Left ventricle myocardium inferior (tissue), 1 donor: ENCODE results near the gene UROD. TPM values are rescaled to one million over a fixed set of nuclear protein-coding genes. Genes with fewer than 3 reads are reported as not detected.
"Not testable (repeated sequence)": the region's sequence is repeated elsewhere in the genome, so short reads cannot be mapped to it uniquely, and the experiment has no call there.

ENCODE experiments used
- DNase-seq: peaks from one replicate; pipeline ENCODE4 v3.0.0-alpha.2; 2020
- H3K27ac ChIP-seq: fragments of 200-600 bp; replicated peaks from 2 replicates; pipeline ENCODE4 v1.8.0; 2021
- H3K27me3 ChIP-seq: fragments of 200-600 bp; 2 replicates; pipeline ENCODE4 v1.8.0; 2021; ENCODE audit warnings: low read depth
- H3K36me3 ChIP-seq: fragments of 200-600 bp; 2 replicates; pipeline ENCODE4 v1.8.0; 2021
- H3K4me1 ChIP-seq: fragments of 200-600 bp; 2 replicates; pipeline ENCODE4 v1.8.0; 2021
- H3K4me3 ChIP-seq: fragments of 200-600 bp; 2 replicates; pipeline ENCODE4 v1.8.0; 2021; ENCODE audit warnings: mild to moderate bottlenecking, moderate library complexity
- H3K9me3 ChIP-seq: fragments of 200-600 bp; replicated peaks from 2 replicates; pipeline ENCODE4 v1.8.0; 2021
- intact Hi-C: fragments of 100-400 bp; cut with micrococcal nuclease; formaldehyde crosslinking; loops from one replicate; pipeline ENCODE4 v1.11.0; 2022
- total RNA-seq: library from RNA; stranded (reverse); fragmentation: NEBNext Ultra II Directional; extraction: Animal tissue kit (Norgen Biotek cat#: 25700); gene quantifications from one replicate; pipeline ENCODE4 v1.2.1, GENCODE V29; 2021
- TF ChIP-seq, protein P1 (sequence below): fragments of 200-600 bp; IDR thresholded peaks from 2 replicates; pipeline ENCODE4 v1.8.0; 2021; ENCODE audit warnings: antibody characterized with exemption, mild to moderate bottlenecking, borderline replicate concordance
- donor health status: DM: no; HTN: yes; CAD: no; lungs with severe emphysema.

Gene UROD
- total RNA-seq, 1 donor from 2014 or later: 67.5 TPM

DNA sequence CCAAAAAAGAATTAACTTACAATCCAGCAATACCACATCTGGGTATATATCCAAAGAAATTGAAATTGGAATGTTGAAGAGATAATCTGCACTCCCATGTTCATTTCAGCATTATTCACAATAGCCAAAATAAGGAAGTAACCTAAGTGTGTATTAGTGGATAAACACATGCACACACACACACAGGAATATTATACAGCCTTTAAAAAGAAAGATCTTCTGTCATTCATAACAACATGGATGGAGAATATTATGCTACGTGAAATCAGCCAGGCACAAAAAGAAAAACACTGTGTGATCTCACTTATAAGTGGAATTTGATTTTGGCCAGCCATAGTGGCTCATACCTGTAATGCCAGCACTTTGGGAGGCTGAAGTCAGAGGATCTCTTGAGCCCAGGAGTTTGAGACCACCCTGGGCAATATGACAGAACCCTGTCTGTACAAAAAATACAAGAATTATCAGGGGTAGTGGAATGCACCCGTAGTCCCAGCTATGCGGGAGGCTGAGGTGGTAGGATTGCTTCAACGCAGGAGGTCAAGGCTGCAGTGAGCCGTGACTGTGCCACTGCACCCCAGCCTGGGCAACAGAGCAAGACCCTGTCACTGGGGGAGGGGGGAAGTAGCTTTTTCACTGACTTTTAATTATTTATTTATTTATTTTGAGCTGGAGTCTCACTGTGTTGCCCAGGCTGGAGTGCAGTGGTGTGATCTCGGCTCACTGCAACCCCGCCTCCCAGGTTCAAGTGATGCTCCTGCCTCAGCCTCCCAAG, 16.4 kb upstream of the UROD start:
- no peaks in the 10 kb centered on the region for H3K9me3 ChIP-seq
- no peaks in the 10 kb centered on the region for H3K36me3 ChIP-seq
- H3K27ac ChIP-seq: no peak overlapping the region
- DNase-seq: no peak
- intact Hi-C loops: no loop called here
- H3K4me3 ChIP-seq: no peak overlapping the region
- H3K4me1 ChIP-seq: peaks cover 3% of the 10 kb centered on the region
- TF ChIP-seq, protein P1, sequence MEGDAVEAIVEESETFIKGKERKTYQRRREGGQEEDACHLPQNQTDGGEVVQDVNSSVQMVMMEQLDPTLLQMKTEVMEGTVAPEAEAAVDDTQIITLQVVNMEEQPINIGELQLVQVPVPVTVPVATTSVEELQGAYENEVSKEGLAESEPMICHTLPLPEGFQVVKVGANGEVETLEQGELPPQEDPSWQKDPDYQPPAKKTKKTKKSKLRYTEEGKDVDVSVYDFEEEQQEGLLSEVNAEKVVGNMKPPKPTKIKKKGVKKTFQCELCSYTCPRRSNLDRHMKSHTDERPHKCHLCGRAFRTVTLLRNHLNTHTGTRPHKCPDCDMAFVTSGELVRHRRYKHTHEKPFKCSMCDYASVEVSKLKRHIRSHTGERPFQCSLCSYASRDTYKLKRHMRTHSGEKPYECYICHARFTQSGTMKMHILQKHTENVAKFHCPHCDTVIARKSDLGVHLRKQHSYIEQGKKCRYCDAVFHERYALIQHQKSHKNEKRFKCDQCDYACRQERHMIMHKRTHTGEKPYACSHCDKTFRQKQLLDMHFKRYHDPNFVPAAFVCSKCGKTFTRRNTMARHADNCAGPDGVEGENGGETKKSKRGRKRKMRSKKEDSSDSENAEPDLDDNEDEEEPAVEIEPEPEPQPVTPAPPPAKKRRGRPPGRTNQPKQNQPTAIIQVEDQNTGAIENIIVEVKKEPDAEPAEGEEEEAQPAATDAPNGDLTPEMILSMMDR: no peak
- no peaks in the 10 kb centered on the region for H3K27me3 ChIP-seq

DNA sequence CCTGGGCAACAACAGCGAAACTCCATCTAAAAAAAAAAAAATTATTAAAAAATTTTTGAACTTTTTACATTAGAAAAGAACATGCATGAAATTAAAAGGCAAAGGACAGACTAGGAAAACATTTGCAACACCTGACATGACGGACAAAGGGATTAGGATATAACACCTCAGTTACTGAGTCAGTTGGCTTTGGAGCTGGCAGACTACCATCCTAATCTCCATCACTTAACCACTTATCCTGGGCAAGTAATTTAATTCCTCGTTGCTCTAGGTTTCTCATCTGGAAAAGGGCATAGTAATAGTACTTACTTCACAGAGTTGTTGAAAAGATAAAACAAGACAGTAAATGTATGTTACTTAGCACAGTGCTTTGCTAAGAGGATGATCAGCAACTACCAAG, 12.8 kb upstream of the UROD start:
- H3K4me1 ChIP-seq: peaks cover 5% of the 10 kb centered on the region
- intact Hi-C loops: no loop called here
- no peaks in the 10 kb centered on the region for H3K27me3 ChIP-seq
- H3K27ac ChIP-seq: no peak overlapping the region
- TF ChIP-seq, protein P1: no peak
- no peaks in the 10 kb centered on the region for H3K9me3 ChIP-seq
- no peak for DNase-seq
- H3K4me3 ChIP-seq: no peak overlapping the region
- peaks cover 24% of the 10 kb centered on the region for H3K36me3 ChIP-seq

DNA sequence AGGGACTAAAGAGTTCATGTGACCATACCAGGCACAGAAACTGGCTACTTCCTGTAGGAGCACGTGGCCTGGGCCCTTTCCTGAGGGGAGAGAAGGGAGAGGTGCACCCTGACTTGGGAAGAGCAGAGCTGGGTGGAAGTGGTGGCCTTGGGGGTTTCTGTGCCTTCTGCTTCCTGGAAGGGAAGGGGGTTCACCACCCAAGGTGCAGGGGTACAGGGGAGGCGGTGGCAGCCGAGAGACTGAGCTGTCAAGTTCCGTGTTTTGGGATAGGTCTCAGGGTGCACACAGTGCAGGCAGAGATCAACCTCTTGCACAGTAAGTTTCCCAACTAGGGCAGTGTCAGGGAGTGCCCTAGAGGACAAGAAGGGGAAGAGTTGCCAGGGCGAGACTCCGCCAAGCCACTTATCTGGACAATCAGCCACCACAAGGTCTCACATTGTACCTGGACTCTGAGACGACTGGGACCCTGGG, 11.0 kb upstream of the UROD start:
- no peak for DNase-seq
- intact Hi-C loops: no loop called here
- Histone ChIP-seq H3K27me3 (no peaks in the 10 kb centered on the region), H3K9me3 (no peaks in the 10 kb centered on the region), H3K36me3 (peaks cover 42% of the 10 kb centered on the region), H3K27ac (no peak overlapping the region), H3K4me3 (no peak overlapping the region), H3K4me1 (peaks cover 5% of the 10 kb centered on the region)
- TF ChIP-seq, protein P1: no peak

DNA sequence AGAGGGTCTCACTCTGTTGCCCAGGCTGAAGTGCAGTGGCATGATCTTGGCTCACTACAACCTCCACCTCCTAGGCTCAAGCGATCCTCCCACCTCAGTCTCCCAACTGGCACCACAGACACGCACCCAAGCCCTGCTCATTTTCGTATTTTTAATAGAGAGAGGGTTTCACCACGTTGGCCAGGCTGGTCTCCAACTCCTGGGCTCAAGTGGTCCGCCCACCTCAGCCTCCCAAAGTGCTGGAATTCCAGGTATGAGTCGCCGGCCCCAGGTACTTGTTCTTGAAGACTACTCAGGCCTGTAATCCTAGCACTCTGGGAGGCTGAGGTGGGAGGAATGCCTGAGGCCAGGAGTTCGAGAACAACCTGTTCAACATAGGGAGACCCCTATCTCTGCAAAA, 10.5 kb upstream of the UROD start:
- DNase-seq, H3K27ac ChIP-seq, H3K4me1 ChIP-seq, H3K4me3 ChIP-seq, H3K27me3 ChIP-seq, intact Hi-C loops, H3K9me3 ChIP-seq: not testable (repeated sequence)
- peaks cover 47% of the 10 kb centered on the region for H3K36me3 ChIP-seq

DNA sequence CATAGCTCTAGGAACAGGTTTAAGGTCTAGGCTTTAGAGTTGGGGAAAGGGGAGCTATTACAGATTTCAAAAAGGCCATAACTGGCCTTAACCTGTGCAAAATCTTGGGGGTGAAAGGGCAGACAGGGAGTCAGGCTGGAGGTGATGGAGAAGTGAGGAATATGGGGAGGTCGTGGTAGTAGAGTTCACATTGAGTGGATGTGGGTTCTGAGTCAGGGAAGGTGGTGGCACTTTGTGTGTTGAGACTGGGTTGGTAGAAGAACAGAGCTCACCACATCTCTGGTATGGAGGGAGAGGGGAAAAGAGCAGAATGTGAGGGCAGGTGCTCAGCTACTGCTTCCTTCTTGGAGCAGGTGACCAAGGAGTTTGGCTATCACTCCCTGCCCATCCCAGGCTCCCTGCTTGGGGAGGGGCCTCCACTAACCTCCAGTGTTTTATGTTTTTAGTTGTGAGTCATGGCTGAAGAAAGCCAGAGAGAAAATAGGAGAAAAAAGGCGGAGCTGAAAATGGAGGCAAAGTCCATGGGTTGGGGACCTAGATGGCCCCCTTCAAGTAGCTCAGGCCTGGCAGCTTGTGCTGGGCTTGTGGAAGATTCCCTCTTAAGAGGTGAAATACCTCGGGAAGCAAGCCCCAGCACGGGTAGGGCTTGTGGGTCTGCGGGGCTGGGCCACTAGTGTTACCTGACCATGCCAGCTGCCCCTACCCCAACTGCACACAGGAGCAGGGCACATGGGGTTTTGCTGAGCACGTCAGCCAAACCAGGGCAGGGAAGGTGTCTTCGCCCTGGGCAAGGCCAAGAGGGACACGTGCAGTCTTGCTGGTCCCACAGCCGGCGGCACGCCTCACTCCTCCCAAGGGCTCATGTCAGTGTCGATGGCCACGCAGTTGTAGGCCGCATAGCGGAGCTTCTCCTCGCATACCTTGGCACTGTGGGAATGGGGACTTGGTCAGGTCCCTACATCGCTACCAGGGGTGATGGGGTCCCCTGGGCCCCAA, 9.1 kb upstream of the UROD start:
- intact Hi-C loops: no loop called here
- no peak for DNase-seq
- no peak overlapping the region for H3K4me3 ChIP-seq
- no peak overlapping the region for H3K27ac ChIP-seq
- TF ChIP-seq, protein P1: no peak
- H3K36me3 ChIP-seq: peaks cover 61% of the 10 kb centered on the region
- H3K27me3 ChIP-seq: no peaks in the 10 kb centered on the region
- H3K4me1 ChIP-seq: peaks cover 5% of the 10 kb centered on the region
- H3K9me3 ChIP-seq: no peaks in the 10 kb centered on the region
